HG02840 (cell line): ENCODE results near the gene CHMP4A.

ENCODE experiments used
- ATAC-seq: cut with Tn5 transposase; IDR thresholded peaks from one replicate; pipeline ENCODE4 v1.9.1; 2021; ENCODE audit warnings: mild to moderate bottlenecking, moderate library complexity, moderate number of reproducible peaks; ENCODE audit not compliant: unreplicated experiment, low FRiP score

CHMP4A gene, protein sequence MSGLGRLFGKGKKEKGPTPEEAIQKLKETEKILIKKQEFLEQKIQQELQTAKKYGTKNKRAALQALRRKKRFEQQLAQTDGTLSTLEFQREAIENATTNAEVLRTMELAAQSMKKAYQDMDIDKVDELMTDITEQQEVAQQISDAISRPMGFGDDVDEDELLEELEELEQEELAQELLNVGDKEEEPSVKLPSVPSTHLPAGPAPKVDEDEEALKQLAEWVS

DNA sequence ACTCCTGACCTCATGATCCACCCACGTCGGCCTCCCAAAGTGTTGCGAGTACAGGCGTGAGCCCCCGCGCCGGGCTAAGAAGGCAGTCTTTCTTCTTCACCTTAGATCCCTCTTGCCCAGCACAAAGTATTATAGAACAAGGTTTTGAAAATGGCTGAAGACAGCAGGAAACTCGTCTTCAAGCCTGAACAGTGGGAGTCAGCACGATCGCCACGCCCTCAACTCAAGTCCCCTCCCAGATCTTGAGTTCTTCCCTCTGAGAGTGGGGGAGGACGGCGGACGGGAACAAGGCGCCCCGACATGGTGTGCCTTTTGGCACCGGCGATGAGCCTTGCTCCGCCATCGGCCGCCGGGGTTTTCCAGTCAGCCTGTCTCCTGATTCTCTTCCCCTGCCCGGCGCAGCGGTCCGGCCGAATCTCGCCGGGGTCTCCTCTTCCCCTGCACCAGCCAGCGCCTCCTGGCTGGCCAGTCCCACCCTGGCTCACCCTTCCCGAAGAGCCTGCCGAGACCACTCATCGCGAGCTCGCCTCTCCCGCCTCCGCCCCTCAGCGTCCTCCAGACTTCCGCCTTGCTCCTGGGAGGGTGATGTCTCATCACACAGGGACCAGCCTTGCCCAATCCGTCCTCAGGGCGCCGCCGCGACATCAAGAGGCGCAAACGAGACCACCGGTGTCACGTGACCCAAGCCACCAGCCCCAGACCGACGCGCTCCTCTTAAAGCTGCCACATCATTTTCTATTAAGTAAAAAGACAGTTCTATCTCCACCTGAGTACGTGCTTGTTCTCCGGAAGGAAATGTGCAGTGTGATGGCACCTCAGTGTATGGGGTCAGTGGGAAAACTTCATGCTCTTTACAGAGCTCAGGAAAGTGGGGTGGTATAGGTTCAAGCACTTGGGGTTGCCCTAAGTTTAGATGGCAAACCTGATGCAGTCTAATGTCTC, at the start of gene CHMP4A:
Gene CHMP4A, minus strand, starts transcription at position 565 of the 942 bp plus-strand sequence. Its CDS starts 49 bp downstream, at position 516.
- ATAC-seq: peak; percentile 83

DNA sequence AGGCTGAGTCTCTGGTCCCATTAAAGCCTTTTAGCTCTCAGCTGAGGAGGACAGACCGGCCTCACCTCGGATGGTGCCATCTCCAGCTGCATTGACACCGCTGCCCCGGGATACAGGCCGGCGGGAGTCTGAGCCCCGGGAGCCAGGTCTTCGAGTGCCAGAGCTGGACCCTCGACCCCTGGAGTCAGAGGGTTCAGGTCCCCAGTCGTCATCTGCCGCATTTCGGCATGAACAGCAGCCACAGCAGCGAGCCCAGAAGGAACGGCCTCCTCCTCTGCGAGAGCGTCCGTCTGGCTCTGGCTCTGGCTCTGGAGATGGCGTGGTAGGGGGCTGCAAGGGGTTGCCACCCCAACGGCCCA, 48.7 kb upstream of the CHMP4A start:
- ATAC-seq: no peak

GRCh38 chr14:24261256-24261968, 48.1 kb upstream of the CHMP4A start:
- ATAC-seq: no peak

DNA sequence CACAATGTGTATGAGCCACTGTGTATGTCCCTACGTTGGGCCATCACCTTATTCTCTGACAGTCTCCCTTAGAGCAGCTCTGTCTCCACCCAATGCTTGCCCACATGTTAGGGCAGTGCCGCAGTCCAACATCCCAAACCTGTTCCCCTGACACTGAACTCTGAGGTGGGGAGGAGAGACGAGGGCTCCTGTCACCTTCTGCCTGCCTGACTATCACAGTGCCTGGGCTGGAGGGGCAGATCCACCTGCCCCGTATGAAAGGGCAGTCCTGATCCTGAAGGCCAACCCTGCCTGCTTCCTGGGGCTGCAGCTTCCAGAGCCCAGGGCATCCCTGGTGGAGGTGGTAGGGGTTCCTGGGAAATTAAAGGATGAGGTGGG, 47.5 kb upstream of the CHMP4A start:
- ATAC-seq: no peak

DNA sequence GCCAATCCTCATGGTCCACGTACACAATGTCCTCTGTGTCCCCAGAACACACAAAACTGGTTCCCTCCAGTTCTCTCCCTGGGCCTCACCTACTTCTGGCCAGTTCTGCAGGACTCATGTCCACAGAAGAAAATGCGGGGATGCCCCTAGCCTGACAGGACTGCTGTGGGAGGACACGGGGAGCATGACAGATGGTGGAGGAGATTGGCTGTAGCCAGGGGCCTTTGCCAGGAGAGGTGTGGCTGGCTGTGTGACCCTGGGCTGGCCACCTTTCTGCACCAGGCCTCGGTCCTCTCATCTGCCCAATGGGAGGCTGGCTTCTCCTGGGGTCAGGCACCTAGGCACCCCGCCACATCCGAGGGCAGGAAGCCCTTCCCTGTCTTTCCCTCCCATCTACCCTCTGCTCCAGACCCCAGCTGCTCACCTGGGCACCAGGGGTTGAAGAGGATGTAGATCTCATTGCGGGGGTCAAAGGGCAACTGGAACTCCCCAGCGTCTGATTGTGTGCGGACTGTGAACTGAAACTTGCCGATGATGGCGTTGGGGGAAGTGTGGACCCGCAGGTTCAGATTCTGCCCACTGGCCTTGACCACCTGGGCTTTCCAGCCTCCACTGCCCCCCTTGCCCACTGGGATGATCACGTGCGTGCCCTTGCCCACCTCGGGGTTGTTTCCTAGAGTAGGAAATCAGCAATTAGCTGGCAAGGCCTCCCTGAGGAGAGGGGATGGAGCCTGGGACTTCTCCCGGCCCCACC, 46.9 kb upstream of the CHMP4A start:
- no peak for ATAC-seq

DNA sequence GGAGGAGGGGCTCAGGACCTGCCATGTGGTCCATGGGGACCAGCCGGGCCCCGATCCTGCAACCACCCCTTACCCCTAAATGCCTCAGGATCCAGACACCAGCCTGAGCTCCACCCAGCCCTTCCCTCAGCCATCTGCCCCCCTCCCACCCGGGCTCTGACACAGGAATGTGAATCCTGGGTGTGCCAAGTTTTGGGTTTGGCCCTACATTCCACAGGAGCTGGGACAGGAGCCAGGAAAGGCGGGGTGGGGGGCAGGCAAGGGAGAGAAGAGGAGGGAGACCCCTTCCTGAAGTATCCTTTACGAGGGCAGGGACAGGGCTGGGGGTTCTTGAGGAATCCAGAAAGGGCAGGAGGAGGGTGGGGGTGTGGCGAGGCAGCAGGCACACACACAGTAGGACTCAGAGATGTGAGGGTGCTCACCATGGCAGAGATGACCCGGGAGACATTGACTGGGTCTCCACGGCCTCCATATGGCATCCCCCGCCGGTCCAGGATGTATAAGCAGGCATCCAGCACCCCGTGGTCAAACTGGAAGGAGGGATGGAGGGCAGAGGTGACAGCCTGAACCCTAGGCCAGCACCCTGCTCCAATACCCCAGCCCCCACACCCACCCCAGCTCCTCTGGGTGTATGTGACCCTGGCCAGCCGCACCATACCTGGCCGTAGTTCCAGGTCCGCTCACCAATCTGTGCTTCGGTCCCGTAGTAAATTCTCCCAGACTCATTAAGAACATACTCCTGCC, 46.2 kb upstream of the CHMP4A start:
- no peak for ATAC-seq

GRCh38 chr14:24258548-24259265, 45.4 kb upstream of the CHMP4A start:
- ATAC-seq: no peak

GRCh38 chr14:24258119-24258518, 44.8 kb upstream of the CHMP4A start:
- no peak for ATAC-seq

DNA sequence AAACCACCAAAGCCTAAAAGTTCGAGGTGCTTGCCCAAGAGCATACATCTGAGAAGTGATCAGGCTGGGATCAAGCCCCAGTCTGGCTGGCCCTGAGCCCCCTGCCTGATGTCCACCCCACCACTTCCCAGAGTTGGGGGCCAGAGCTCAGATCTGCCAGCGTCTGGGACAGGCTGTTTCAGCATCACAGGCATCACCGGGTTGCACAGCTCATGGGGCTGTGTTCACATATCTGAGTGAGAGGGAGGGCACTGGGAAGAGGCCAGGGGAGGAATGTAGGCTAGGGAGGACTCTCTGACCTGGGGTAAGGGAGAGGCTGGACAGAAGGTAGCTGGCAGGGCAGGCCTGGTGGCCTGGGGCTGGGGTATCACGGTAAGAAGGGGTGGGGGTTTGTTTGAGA, 43.7 kb upstream of the CHMP4A start:
- ATAC-seq: no peak

DNA sequence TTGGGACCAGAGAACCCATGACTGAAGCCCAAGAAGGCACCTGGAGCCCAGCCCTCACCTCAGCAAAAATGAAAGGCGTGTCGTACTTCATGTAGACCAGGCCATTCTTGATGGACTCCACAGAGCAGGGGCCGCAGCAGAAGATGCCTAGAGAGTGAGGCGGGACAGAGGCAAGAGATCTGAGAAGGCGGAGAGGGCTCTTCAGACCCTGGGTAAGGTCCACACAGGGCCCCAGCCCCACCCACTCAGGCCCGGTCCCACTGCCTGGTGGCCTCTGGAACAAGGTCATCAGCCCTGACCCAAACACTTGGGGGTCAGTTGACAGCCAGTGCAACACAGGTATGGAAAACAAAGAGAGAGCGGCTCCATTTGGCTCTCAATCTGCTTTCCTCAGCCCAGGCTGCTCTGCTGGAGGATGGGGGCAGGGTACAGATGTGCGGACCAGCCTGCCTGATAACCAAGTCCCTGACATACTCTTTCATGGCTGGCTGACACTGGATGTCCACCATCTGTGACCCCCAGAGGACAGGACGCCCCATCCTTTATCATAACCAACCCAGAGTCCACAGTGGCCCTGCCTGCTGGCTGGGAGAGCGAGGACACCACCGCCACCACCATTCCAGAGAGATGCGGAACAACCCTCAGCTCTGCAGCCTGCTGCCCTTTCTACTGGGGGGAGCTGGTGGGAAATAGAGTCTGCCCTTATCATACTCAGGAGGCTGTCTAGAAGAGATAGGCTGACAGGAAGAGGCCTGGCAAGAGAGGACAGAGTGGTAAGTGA, 42.8 kb upstream of the CHMP4A start:
- ATAC-seq: no peak

DNA sequence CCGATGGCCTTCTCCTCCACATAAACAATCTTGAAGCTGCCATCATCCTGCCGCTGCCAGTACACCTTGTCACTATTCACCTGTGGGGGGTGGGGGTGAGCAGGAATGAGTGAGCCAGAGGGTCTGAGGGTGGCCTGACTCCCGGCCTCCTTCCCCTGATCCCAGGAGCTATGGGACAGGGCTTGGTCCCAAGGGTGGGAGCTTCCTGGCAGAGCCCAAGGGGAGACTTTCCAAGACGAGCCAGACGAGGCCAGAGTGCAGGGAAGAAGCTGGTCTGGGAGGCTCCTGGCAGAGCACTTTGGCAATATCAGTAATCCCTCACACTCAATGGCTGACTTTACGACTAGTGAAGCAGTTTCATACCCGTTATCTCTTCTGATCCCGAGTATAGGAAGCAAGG, 42.1 kb upstream of the CHMP4A start:
- ATAC-seq: no peak

- no peak for ATAC-seq
These were observed 41.5 kb upstream of the CHMP4A start for GRCh38 chr14:24254630-24255392.

- ATAC-seq: no peak
These were observed 40.6 kb upstream of the CHMP4A start for GRCh38 chr14:24253936-24254335.

GRCh38 chr14:24252289-24253124, 39.2 kb upstream of the CHMP4A start:
- no peak for ATAC-seq

DNA sequence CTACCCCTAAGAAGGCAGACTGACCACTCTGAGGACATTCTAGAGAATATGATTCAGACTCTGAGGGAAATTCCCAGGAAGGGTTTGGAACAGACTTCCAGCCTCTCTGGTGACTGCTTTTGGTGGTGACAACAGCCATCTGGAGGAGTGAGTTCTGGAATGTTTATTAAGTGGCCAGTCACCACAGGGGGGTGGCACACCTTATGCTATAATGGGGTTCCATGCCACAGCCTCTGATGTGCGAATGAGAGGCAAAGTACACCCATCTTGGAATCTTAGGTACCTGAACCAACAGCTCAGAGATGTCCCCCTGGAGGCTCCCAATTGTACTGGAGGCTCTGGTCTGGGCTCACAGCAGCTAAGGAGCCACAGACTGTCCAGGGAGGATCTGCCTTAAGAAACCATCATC, 38.6 kb upstream of the CHMP4A start:
- ATAC-seq: no peak

- no peak for ATAC-seq
These were observed 37.1 kb upstream of the CHMP4A start for GRCh38 chr14:24250354-24250753.
